Subcutaneous adipose tissue (tissue), 4 donors: ENCODE measurements around the gene WIPI1. TPM values are rescaled to one million over a fixed set of nuclear protein-coding genes. Genes with fewer than 3 reads are reported as not detected.

Experiments used
- total RNA-seq, 4 donors: library from RNA; depleted of rRNA; stranded (reverse); fragments of >200 nt; gene quantifications; one replicate each; pipeline ENCODE4 v1.1.0, GENCODE V29; 2016
- TF ChIP-seq, protein P1 (sequence below): fragments of 450-650 bp; IDR thresholded peaks from one replicate; pipeline ENCODE4 v1.5.1; 2016; ENCODE audit warnings: low read depth, mild to moderate bottlenecking, control low read depth, antibody characterized with exemption, moderate library complexity

The WIPI1 gene
- total RNA-seq, 4 donors from 2014 or later, result 59.5 to 83.0 (median 71.2) TPM

DNA sequence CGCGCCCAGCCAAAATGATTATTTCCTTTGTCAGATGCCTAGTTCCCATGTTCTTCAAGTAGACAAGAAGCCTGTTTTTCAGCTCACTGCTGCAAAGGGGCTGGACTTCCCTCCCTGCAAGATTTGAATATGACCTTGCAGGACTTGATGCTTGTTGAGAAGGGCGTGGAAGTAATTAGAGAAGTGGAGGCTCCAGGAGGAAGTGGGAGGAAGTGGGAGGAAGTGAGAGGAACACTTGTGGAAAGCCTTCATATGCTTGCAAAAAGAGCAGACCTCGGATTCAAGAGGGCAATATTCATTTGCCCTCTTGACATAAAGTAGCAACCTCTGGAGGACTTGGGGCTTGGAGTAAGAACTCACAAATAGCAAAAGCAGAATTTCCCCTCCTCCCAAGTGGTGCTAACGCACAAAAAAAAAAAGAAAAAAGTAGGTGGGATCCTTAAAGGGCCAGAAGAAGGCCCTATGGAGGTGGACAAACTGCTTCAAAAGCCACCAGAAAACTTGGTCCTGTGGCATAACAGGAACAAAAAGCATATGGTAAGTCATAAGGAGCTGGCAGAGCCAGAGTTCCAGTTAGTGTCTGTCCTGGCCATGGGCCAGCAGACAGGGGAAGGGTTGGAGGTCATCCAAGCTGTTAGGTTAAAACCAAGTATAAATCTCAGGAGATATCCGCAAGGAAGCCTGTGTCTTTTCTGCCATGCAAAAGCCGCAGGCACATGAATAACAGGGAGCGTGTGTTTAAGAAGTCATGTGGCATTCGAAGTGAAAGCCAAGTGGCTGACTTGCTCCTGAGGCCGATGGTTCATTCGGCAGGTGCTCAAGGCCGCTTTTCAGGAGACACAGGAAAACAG lies 34.3 kb upstream of the WIPI1 start:
- TF ChIP-seq, protein P1, sequence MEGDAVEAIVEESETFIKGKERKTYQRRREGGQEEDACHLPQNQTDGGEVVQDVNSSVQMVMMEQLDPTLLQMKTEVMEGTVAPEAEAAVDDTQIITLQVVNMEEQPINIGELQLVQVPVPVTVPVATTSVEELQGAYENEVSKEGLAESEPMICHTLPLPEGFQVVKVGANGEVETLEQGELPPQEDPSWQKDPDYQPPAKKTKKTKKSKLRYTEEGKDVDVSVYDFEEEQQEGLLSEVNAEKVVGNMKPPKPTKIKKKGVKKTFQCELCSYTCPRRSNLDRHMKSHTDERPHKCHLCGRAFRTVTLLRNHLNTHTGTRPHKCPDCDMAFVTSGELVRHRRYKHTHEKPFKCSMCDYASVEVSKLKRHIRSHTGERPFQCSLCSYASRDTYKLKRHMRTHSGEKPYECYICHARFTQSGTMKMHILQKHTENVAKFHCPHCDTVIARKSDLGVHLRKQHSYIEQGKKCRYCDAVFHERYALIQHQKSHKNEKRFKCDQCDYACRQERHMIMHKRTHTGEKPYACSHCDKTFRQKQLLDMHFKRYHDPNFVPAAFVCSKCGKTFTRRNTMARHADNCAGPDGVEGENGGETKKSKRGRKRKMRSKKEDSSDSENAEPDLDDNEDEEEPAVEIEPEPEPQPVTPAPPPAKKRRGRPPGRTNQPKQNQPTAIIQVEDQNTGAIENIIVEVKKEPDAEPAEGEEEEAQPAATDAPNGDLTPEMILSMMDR, result no peak

DNA sequence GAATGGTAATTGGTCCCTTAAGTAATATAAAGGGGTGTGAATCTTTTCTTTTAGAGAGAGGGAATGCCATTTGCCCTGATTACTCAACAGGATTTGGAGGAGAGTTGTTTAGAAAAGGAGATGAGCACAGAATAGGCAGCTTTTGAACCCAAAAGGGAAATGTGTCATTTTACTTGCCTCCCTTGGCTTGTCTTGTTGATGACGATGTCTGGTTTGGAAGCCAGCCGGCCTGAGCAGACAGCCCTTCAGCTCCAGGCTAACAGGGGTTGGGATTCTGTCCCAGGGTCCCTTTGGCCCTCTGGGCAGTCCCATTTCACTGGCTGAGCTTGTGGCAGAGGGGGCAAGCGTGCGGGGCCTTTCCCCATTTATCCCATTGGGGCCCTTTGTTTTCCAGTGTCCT lies 32.6 kb upstream of the WIPI1 start:
- TF ChIP-seq, protein P1, result no peak

DNA sequence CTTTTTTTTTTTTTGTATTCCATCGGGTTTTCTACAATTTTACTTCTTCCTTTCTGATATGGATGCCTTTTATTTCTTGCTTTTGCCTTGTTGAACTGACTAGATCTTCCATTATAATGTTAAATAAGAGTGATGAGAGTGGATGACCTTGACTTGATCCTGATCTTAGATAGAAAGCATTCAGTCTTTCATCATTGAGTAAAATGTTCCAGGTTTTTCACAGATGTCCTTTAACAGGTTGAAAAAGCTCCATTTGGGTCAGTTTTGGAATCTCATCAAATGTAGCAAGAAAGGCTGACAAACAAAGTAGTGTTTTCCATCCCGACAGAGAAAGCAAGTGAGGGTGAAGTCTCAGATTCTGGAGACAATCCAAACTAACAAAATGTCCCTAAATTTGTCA lies 27.2 kb upstream of the WIPI1 start:
- TF ChIP-seq, protein P1, result no peak

DNA sequence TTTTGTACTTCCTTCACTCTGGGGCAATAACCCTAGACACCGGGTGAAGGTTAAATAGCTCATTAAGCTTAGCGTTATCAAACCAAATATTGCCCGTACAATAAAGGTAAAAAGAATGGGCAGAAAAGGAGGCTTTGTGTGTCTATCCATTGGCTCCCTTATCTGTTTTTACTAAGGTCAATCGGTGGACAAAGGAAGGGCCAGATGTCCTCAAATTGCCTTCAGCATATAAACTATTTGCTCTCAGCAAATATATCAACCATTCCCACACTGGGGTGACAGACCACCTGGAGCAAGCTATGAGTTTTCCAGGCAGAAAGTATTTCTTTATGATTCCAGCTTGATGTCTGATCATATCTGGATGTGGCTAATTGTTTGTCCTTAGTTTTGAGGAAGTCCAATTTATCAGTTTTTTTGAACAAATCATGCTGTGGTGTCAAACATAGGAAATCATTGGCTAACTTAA lies 25.3 kb upstream of the WIPI1 start:
- TF ChIP-seq, protein P1, result no peak

DNA sequence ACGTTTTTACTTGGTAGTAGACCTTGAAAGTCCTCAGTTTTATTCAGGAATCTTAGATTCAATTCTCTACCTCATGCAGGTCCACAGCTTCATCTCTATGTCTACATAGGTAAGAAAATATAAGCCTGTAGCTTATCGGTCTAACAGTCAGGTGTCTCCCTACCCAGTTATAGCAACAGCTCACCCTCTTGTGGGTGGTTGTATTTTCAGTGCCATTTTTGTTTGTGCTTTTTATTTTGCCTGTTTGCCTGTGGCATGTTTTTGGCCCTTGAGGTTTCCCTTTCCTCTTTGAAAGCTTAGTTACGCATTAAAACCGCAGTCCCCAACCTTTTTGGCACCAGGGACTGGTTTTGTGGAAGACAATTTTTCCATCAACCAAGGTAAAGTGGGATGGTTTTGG lies 23.6 kb upstream of the WIPI1 start:
- TF ChIP-seq, protein P1, result no peak

DNA sequence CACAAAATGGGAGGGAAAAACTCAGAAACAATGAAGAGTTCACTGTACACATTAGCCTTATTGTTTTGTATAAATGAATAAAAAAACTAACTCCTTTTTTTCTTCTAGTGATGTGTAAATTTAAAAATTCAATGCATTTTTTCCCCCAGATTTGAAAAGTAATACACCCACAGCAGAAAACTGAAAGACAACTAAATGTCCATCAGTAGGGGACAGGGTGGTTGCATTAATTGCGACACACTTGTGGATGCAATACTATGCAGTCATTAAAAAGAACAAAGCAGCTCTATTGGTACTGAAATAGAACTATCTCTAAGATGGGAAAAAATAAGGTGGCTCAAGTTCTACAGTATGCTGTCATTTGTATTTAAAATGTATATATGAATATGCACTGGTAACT lies 13.7 kb upstream of the WIPI1 start:
- TF ChIP-seq, protein P1, result no peak

DNA sequence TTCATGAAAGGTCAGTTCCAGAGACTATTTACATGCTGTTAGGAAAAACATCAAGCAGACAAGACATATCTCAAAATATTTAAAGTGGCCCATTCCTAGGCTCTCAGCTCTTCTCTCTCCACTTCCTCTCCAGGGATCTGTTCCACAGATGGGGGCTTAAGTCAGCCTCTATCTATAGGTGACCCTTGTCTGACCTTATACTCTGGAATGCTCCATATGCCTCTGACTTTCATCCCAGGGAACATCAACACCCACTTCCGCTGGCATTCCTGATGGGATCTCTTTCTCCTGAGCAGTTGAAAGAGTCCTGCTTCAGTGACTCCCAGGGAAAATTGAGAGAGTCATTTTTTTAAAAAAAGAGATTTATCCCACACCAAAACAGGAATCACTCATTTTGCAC lies 11.5 kb upstream of the WIPI1 start:
- TF ChIP-seq, protein P1, result no peak
